ENCODE results near the gene TCF7L2.

DNA sequence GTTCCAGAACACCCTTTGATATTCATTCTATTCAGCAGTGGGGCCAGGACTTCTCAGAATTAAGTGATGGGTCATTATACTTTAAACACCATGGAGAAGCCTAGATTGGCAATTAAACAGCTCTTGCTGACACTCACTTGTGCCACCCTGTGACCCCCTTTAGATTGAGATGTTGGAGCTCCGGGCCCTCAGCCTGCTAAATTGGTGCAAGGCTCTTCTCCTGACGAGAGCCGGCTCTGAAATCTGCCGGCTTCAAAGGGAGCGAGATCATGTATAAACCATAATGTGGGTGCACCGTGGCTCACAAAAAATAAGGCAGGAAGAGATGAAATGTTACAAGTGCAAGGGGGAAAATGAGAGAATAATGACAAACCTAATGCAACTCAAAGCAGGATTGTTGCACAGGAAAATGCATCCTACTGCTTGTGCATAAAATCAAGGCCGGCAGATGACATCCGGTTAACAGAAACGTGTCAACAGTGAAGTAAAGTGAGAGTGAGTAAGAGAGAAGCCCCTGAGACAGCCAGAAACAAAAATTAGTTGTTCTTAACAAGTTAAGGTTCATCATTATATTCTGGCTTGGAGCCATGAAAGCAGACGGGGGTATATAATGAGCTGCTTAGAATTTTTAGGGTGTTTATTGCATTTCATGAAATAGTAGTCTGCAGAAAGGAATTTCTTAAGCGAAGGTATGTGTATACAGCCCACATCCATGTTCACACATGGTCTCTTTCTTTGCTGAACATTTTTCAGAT is 198.2 kb downstream of the TCF7L2 start:
- no peak for TF ChIP-seq POLR2A (IDR thresholded peaks at IDR 0.05)
- no peak for TF ChIP-seq POLR2AphosphoS5 (IDR thresholded peaks at IDR 0.05; ENCODE audit: insufficient read depth in 1 of 2, low read depth in 1 of 2)
- TF ChIP-seq, protein P1, sequence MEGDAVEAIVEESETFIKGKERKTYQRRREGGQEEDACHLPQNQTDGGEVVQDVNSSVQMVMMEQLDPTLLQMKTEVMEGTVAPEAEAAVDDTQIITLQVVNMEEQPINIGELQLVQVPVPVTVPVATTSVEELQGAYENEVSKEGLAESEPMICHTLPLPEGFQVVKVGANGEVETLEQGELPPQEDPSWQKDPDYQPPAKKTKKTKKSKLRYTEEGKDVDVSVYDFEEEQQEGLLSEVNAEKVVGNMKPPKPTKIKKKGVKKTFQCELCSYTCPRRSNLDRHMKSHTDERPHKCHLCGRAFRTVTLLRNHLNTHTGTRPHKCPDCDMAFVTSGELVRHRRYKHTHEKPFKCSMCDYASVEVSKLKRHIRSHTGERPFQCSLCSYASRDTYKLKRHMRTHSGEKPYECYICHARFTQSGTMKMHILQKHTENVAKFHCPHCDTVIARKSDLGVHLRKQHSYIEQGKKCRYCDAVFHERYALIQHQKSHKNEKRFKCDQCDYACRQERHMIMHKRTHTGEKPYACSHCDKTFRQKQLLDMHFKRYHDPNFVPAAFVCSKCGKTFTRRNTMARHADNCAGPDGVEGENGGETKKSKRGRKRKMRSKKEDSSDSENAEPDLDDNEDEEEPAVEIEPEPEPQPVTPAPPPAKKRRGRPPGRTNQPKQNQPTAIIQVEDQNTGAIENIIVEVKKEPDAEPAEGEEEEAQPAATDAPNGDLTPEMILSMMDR (IDR thresholded peaks at IDR 0.05): no peak
